Peyer's patch (tissue), 4 donors: ENCODE measurements around the gene PIEZO2.

Experiments
- POLR2A ChIP-seq, 2 donors: fragments of 450-650 bp; IDR thresholded peaks; one replicate each; pipeline ENCODE4 v1.5.1; 2017; ENCODE audit warnings: antibody characterized with exemption in 2 of 2, mild to moderate bottlenecking in 2 of 2, moderate library complexity in 2 of 2
- TF ChIP-seq, protein P1 (sequence below), 6 experiments: fragments of 450-650 bp in 4 of 6; fragments of 200-600 bp in 2 of 6; sonication (generic) in 1 of 6; IDR thresholded peaks; one replicate each; pipeline ENCODE4 v1.5.1; 2017 to 2019; ENCODE audit warnings: antibody characterized with exemption in 6 of 6, mild to moderate bottlenecking in 3 of 6, moderate library complexity in 1 of 6

- TF ChIP-seq, protein P1, sequence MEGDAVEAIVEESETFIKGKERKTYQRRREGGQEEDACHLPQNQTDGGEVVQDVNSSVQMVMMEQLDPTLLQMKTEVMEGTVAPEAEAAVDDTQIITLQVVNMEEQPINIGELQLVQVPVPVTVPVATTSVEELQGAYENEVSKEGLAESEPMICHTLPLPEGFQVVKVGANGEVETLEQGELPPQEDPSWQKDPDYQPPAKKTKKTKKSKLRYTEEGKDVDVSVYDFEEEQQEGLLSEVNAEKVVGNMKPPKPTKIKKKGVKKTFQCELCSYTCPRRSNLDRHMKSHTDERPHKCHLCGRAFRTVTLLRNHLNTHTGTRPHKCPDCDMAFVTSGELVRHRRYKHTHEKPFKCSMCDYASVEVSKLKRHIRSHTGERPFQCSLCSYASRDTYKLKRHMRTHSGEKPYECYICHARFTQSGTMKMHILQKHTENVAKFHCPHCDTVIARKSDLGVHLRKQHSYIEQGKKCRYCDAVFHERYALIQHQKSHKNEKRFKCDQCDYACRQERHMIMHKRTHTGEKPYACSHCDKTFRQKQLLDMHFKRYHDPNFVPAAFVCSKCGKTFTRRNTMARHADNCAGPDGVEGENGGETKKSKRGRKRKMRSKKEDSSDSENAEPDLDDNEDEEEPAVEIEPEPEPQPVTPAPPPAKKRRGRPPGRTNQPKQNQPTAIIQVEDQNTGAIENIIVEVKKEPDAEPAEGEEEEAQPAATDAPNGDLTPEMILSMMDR (IDR thresholded peaks at IDR 0.05), result no peak
- no peak for TF ChIP-seq POLR2A (IDR thresholded peaks at IDR 0.05)
Measured at GRCh38 chr18:10890022-10890421, 259.3 kb downstream of the PIEZO2 start.
